GM18511 (cell line): ENCODE results near the gene LAMB1.
"Not testable (repeated sequence)": the region's sequence is repeated elsewhere in the genome, so short reads cannot be mapped to it uniquely, and the experiment has no call there.

Experiments
- ATAC-seq: cut with Tn5 transposase; IDR thresholded peaks from one replicate; pipeline ENCODE4 v1.9.1; 2021; ENCODE audit warnings: mild to moderate bottlenecking, moderate library complexity; ENCODE audit not compliant: unreplicated experiment

The LAMB1 gene

GRCh38 chr7:107973861-107974260 is 29.1 kb downstream of the LAMB1 start:
- ATAC-seq = no peak

GRCh38 chr7:107972941-107973376 is 30.0 kb downstream of the LAMB1 start:
- ATAC-seq = no peak

GRCh38 chr7:107972075-107972482 is 30.9 kb downstream of the LAMB1 start:
- no peak for ATAC-seq

GRCh38 chr7:107971613-107972012 is 31.3 kb downstream of the LAMB1 start:
- ATAC-seq = no peak

- ATAC-seq = no peak
Measured at GRCh38 chr7:107971100-107971499, 31.9 kb downstream of the LAMB1 start.

- no peak for ATAC-seq
Measured at GRCh38 chr7:107969856-107970255, 33.1 kb downstream of the LAMB1 start.

GRCh38 chr7:107968449-107968848 is 34.5 kb downstream of the LAMB1 start:
- ATAC-seq = no peak

- ATAC-seq = no peak
Measured at GRCh38 chr7:107967420-107967819, 35.5 kb downstream of the LAMB1 start.

- no peak for ATAC-seq
Measured at GRCh38 chr7:107966711-107967110, 36.2 kb downstream of the LAMB1 start.

GRCh38 chr7:107964510-107964909 is 38.5 kb downstream of the LAMB1 start:
- no peak for ATAC-seq

- no peak for ATAC-seq
Measured at GRCh38 chr7:107962817-107963216, 40.1 kb downstream of the LAMB1 start.

GRCh38 chr7:107961405-107961804 is 41.6 kb downstream of the LAMB1 start:
- no peak for ATAC-seq

GRCh38 chr7:107960272-107960671 is 42.7 kb downstream of the LAMB1 start:
- no peak for ATAC-seq

- ATAC-seq = no peak
Measured at GRCh38 chr7:107959527-107959898, 43.4 kb downstream of the LAMB1 start.

GRCh38 chr7:107958764-107959526 is 44.0 kb downstream of the LAMB1 start:
- ATAC-seq = no peak

GRCh38 chr7:107957436-107957835 is 45.5 kb downstream of the LAMB1 start:
- no peak for ATAC-seq

GRCh38 chr7:107956950-107957349 is 46.0 kb downstream of the LAMB1 start:
- not testable (repeated sequence) for ATAC-seq

- ATAC-seq = no peak
Measured at GRCh38 chr7:107955394-107955793, 47.6 kb downstream of the LAMB1 start.

- ATAC-seq = no peak
Measured at GRCh38 chr7:107953924-107954303, 49.0 kb downstream of the LAMB1 start.

- ATAC-seq = no peak
Measured at GRCh38 chr7:107953265-107953923, 49.6 kb downstream of the LAMB1 start.

GRCh38 chr7:107951896-107952295 is 51.1 kb downstream of the LAMB1 start:
- no peak for ATAC-seq

- ATAC-seq = no peak
Measured at GRCh38 chr7:107951172-107951787, 51.7 kb downstream of the LAMB1 start.
